ENCODE measurements around the gene PTHLH.

The PTHLH gene

DNA sequence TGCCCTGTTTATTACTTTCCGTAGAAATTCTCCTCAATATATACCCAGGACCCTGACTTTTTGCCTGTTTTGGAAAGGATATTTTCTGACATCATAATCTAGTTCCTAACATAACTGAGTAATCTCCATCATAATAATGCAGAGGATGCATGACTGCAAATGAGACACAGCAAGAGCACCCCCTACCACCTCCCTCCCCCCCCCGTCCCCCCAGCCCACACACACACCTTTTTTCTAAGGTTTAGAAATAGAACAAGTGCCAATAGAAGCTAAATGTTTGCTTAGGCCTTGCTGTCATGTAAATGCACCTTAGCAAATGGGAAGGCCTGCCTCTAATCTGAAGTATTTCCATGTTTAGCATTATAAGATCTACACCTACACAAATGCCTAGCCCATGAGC lies at the start of gene PTHLH:
Gene PTHLH, minus strand, starts transcription at position 13 of the 400 bp plus-strand sequence. CDS start 3,239 bp downstream, outside the sequence.
- intact Hi-C loops (cut with DNase I) = loop anchor here (10.0 kb wide), 2 partner anchors 222 to 902 kb away; partner anchors contain the start of gene CCDC91
- DNase-seq = no peak

DNA sequence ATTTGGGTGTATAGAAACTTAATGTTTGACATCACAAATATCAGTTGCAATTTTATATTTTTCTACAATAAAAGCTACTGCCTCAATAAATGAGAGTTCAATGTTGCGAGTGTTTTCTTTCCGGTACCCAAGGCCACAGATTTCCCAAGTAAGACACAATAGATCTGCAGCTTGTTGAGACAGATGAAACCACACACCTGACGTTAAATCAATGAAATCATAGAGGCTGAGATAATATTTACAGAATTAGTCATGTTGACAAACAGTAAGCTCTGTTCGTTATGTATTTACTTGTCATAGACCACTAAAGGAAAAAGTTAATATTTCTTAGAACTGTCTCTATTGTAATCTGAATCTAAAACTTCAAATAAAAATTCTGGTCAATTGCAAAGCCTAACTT lies 49.2 kb upstream of the PTHLH start:
- intact Hi-C loops (cut with DNase I) = no loop called here
- DNase-seq = no peak

- DNase-seq = no peak
- intact Hi-C loops (cut with DNase I) = no loop called here
These were observed 45.3 kb upstream of the PTHLH start for GRCh38 chr12:28017873-28018255.

GRCh38 chr12:28017126-28017872 lies 44.8 kb upstream of the PTHLH start:
- peak in 9 of 42 donors; percentile 5 to 31 (median 15) for DNase-seq
- intact Hi-C loops (cut with DNase I) = no loop called here

DNA sequence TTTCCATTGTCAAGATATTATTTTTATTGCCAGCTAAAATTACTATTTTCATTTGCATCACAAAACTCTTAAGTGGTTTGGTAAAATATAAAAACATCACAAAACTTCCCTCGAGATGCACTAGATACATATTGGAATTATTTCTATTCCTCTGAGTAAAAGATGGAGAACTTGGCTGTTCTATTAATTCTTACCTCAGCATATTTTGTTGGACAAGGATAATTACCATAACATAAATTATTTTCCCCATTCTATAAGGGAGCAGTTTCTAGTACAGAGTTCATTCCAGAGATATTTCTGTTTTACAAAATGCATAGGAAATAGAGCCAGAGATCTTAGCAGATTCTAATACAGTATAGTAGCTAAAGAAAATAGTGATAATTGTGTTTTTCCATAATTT lies 42.6 kb upstream of the PTHLH start:
- DNase-seq = no peak
- intact Hi-C loops (cut with DNase I) = no loop called here

GRCh38 chr12:28014196-28014595 lies 41.7 kb upstream of the PTHLH start:
- no peak for DNase-seq
- intact Hi-C loops (cut with DNase I) = no loop called here

DNA sequence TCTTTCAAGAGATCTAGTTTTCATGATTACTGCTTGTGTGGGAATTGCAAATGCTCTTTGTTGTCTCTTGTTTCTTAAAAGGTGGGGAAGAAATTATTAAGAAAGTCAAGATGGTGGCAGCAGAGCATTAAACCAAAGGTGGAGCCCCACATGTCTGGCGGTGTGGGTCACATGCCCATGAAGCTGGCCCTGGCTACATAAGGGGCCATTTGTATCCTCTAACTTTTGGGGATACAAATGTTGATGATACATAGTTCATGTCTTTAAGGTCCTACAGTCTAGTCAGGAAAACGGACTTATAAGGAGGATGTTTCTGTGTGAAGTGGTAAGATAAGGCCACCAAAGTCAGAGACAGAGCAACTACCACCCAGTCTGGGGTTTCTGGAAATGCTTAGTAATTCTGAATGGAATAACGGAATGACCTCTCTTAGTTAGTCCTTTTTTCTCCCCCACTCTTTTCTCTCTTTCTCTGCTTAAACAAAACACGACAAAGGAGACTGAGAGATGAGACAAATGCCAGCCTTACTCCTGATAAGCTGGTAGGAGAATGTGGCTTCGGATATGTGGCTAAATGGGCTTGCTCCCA lies 39.9 kb upstream of the PTHLH start:
- no peak for DNase-seq
- intact Hi-C loops (cut with DNase I) = no loop called here

DNA sequence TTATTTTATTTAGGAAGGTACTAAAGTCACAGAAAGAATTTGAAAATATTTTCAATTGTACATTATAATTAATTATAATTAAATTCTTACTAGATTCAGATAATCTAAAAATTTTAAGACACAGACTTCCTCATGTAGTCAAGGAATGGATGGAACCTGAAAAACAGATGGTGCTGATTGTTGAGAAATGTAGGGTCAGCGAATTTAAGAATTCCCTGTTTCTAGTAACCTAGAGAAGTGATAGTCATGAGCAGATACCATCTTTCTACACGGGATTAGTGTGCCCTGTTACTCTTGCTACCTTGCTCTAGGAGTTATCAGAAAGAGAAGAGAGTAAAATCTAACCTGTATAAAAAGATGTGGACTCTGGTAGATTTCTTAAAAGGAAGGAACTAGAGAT lies 37.5 kb upstream of the PTHLH start:
- no peak for DNase-seq
- intact Hi-C loops (cut with DNase I) = no loop called here

GRCh38 chr12:27999970-28000369 lies 27.4 kb upstream of the PTHLH start:
- no peak for DNase-seq
- intact Hi-C loops (cut with DNase I) = no loop called here

GRCh38 chr12:27999521-27999920 lies 27.0 kb upstream of the PTHLH start:
- intact Hi-C loops (cut with DNase I) = no loop called here
- no peak for DNase-seq

GRCh38 chr12:27998658-27999057 lies 26.1 kb upstream of the PTHLH start:
- no peak for DNase-seq
- intact Hi-C loops (cut with DNase I) = no loop called here

- intact Hi-C loops (cut with DNase I) = no loop called here
- no peak for DNase-seq
These were observed 25.6 kb upstream of the PTHLH start for GRCh38 chr12:27998170-27998569.

GRCh38 chr12:27996761-27997160 lies 24.2 kb upstream of the PTHLH start:
- no peak for DNase-seq
- intact Hi-C loops (cut with DNase I) = no loop called here

DNA sequence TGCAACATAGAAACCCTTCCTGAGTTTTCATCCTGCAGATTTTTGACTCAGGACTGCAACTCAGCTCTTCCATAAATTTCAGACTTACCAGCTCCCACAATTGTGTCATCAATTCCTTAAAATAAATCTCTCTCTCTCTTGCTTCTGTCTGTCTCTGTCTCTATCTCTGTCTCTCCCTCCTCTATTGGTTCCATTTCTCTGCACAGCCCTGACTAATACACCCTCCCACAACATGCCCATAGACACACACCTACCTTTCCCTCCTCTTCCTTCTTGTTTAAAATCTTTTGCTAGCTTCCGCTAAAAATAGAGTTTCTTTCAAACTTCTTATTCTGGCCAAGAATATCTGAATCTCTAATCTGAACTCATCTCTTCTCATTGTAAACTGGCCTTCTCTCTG lies 22.9 kb upstream of the PTHLH start:
- peak in 6 of 42 donors; percentile 28 to 56 (median 46) for DNase-seq
- intact Hi-C loops (cut with DNase I) = no loop called here

- intact Hi-C loops (cut with DNase I) = no loop called here
- DNase-seq = no peak
These were observed 16.2 kb upstream of the PTHLH start for GRCh38 chr12:27988594-27989233.

GRCh38 chr12:27987331-27987730 lies 14.8 kb upstream of the PTHLH start:
- DNase-seq = no peak
- intact Hi-C loops (cut with DNase I) = no loop called here

- intact Hi-C loops (cut with DNase I) = no loop called here
- no peak for DNase-seq
These were observed 11.7 kb upstream of the PTHLH start for GRCh38 chr12:27984275-27984674.

DNA sequence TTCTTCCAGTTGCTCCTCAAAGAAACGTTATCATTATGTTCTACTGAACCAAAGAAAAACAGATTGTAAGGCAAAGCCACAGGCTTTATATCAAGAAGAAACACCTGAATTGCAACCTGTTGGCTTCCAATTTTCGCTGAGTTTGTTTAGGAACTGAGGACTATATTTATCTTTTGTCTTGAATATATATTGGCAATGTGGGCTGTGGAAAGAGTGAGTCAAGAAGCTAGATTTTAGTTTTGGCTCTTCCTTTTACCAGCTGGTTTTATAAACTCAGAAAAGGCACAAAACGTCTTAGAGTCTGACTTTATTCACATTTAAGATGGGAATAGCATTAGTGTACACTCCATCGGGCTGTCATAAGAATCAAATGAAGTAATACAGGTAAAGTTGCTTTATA lies 10.4 kb upstream of the PTHLH start:
- intact Hi-C loops (cut with DNase I) = no loop called here
- DNase-seq = no peak

DNA sequence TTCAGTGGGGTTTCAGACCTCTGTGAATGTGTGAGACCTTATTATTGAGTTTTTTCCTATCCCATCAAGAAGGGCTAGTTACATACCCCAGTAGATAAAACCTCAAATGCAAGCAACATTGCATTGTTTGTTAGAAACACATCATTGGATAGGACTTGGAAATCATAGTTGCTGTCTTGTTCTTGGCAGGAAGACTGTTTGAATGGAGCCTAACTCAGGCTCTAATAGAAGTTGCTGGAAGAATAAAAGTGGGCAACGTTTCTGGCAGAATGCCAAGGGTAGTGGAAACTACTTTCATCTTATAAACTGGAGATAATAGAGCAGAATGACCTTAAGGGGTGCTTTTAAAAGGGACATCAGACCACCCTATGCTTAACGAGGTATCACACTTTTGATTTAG lies 9.9 kb upstream of the PTHLH start:
- DNase-seq = no peak
- intact Hi-C loops (cut with DNase I) = no loop called here

DNA sequence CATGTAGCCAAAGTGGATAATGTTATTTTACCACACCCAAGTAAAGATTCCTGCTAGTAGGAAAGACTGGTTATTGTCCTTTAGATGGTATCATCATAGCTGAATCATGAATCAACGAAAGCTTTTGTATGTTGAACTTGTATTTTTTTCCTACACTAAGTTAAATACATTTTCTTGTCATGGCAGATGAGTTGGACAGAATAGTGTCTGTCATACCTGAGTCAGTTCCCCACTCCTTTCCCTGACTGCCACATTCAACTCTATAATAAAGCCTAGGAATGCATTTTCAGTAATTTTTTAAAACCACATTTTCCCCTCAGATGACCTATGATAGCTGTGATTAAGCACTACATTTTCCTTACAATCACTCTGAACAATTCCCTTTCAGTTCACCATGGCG lies 9.3 kb upstream of the PTHLH start:
- intact Hi-C loops (cut with DNase I) = no loop called here
- no peak for DNase-seq

DNA sequence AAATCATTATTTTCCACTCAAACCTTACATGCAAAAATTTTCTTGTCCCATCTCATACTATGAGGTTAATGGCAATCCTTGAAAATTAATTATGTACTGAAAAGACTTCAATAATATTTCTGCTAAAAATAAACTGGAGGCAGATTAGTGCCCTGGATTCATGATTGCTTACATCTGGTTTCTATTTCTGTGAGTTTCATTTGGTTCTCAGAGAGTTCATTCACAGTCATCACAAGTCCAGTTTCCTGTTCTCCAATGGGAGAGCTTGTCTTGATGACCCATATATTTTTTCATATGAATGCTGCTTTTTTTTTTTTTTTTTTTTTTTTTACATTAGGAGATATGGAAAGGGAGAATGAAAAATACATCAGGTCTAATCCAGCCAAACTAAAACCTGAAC lies 6.6 kb upstream of the PTHLH start:
- DNase-seq = no peak
- intact Hi-C loops (cut with DNase I) = loop anchor here (10.0 kb wide), 2 partner anchors 216 to 896 kb away; partner anchors contain the start of gene CCDC91

Measured in head of caudate nucleus (tissue), 42 donors.